Spinal cord (tissue), 10 donors: ENCODE measurements around the gene CCDC83. TPM values are rescaled to one million over a fixed set of nuclear protein-coding genes. Genes with fewer than 3 reads are reported as not detected.

Experiments
- DNase-seq, 6 donors: peaks; one replicate each; pipeline versions ENCODE4 v3.0.0 to v3.0.0-alpha.2; 2013 to 2015; ENCODE audit warnings: low spot score in 6 of 6, low read depth in 4 of 6
- H3K27ac ChIP-seq: one replicate; pipeline ENCODE4 v1.5.1; 2013; ENCODE audit warnings: low read depth, low read length, control low read depth
- H3K27me3 ChIP-seq: one replicate; pipeline ENCODE4 v1.6.1; 2013; ENCODE audit warnings: low read length; ENCODE audit not compliant: control insufficient read depth, insufficient read depth
- H3K36me3 ChIP-seq: one replicate; pipeline ENCODE4 v1.6.1; 2013; ENCODE audit warnings: low read length; ENCODE audit not compliant: control insufficient read depth, insufficient read depth
- H3K4me1 ChIP-seq: one replicate; pipeline ENCODE4 v1.6.1; 2013; ENCODE audit warnings: low read length; ENCODE audit not compliant: control insufficient read depth, insufficient read depth
- H3K4me3 ChIP-seq: one replicate; pipeline ENCODE4 v1.5.1; 2013; ENCODE audit warnings: low read depth, low read length, control low read depth
- H3K9me3 ChIP-seq: one replicate; pipeline ENCODE4 v1.6.1; 2013; ENCODE audit warnings: low read length; ENCODE audit not compliant: control insufficient read depth, insufficient read depth
- WGBS: methylation state at CpG from one replicate; pipeline ENCODE4 v1.1.5; 2013; ENCODE audit warnings: missing lambda C conversion rate; ENCODE audit not compliant: insufficient coverage; 5-methylcytosine and 5-hydroxymethylcytosine counted together
- polyA plus RNA-seq, 2 donors: library from polyadenylated mRNA; unstranded; fragments of 120-200 nt; gene quantifications; one replicate each; pipeline ENCODE4 v1.2.1, GENCODE V29; 2013; ENCODE audit not compliant: insufficient read length in 2 of 2
- total RNA-seq, 2 donors: library from RNA; depleted of rRNA in 1 of 2; stranded (reverse); fragments of 120-200 nt in 1 of 2; fragments of >200 nt in 1 of 2; gene quantifications; one replicate each; pipeline versions ENCODE4 v1.2.3 to v1.2.4, GENCODE V29; 2013 to 2014
- donor health status: healthy.

Gene CCDC83
- total and polyA plus RNA-seq, 4 donors: not detected

GRCh38 chr11:85898456-85898855 lies 43.3 kb downstream of the CCDC83 start:
- no peaks in the 10 kb centered on the region for H3K36me3 ChIP-seq
- WGBS: no CpG with 5 or more reads among the region's 2 CpGs
- no peak overlapping the region for H3K4me3 ChIP-seq
- DNase-seq: no peak
- H3K27me3 ChIP-seq: no peaks in the 10 kb centered on the region
- no peaks in the 10 kb centered on the region for H3K4me1 ChIP-seq
- H3K9me3 ChIP-seq: no peaks in the 10 kb centered on the region
- H3K27ac ChIP-seq: no peak overlapping the region

- 97% methylated on average over 3 of the region's 3 CpGs for WGBS
- Histone ChIP-seq H3K27ac (no peak overlapping the region), H3K4me1 (no peaks in the 10 kb centered on the region), H3K9me3 (no peaks in the 10 kb centered on the region), H3K27me3 (no peaks in the 10 kb centered on the region), H3K36me3 (no peaks in the 10 kb centered on the region), H3K4me3 (no peak overlapping the region)
- DNase-seq: no peak
Observed at GRCh38 chr11:85902353-85902752, 47.2 kb downstream of the CCDC83 start.

GRCh38 chr11:85903406-85903805 lies 48.2 kb downstream of the CCDC83 start:
- H3K9me3 ChIP-seq: no peaks in the 10 kb centered on the region
- 93% methylated on average over 3 of the region's 4 CpGs for WGBS
- no peak overlapping the region for H3K27ac ChIP-seq
- no peak overlapping the region for H3K4me3 ChIP-seq
- H3K36me3 ChIP-seq: no peaks in the 10 kb centered on the region
- no peak for DNase-seq
- no peaks in the 10 kb centered on the region for H3K4me1 ChIP-seq
- no peaks in the 10 kb centered on the region for H3K27me3 ChIP-seq

- DNase-seq: no peak
- H3K27me3 ChIP-seq: no peaks in the 10 kb centered on the region
- no peaks in the 10 kb centered on the region for H3K4me1 ChIP-seq
- no peaks in the 10 kb centered on the region for H3K9me3 ChIP-seq
- no peak overlapping the region for H3K4me3 ChIP-seq
- WGBS: no CpG with 5 or more reads among the region's 3 CpGs
- H3K36me3 ChIP-seq: no peaks in the 10 kb centered on the region
- no peak overlapping the region for H3K27ac ChIP-seq
Observed at GRCh38 chr11:85903811-85904210, 48.6 kb downstream of the CCDC83 start.

GRCh38 chr11:85912414-85912813 lies 57.2 kb downstream of the CCDC83 start:
- 93% methylated on average over 2 of the region's 2 CpGs for WGBS
- DNase-seq: no peak
- Histone ChIP-seq H3K27me3 (no peaks in the 10 kb centered on the region), H3K9me3 (no peaks in the 10 kb centered on the region), H3K36me3 (no peaks in the 10 kb centered on the region), H3K27ac (no peak overlapping the region), H3K4me3 (no peak overlapping the region), H3K4me1 (no peaks in the 10 kb centered on the region)

GRCh38 chr11:85913513-85913912 lies 58.3 kb downstream of the CCDC83 start:
- no peak for DNase-seq
- H3K36me3 ChIP-seq: no peaks in the 10 kb centered on the region
- H3K27ac ChIP-seq: no peak overlapping the region
- H3K4me1 ChIP-seq: no peaks in the 10 kb centered on the region
- H3K27me3 ChIP-seq: no peaks in the 10 kb centered on the region
- no peak overlapping the region for H3K4me3 ChIP-seq
- H3K9me3 ChIP-seq: no peaks in the 10 kb centered on the region

- Histone ChIP-seq H3K27ac (no peak overlapping the region), H3K27me3 (no peaks in the 10 kb centered on the region), H3K9me3 (no peaks in the 10 kb centered on the region), H3K4me3 (no peak overlapping the region), H3K4me1 (no peaks in the 10 kb centered on the region), H3K36me3 (no peaks in the 10 kb centered on the region)
- no peak for DNase-seq
- 83% methylated on average over 1 of the region's 6 CpGs for WGBS
Observed at GRCh38 chr11:85914425-85914824, 59.2 kb downstream of the CCDC83 start.

- Histone ChIP-seq H3K4me1 (no peaks in the 10 kb centered on the region), H3K27ac (no peak overlapping the region), H3K9me3 (no peaks in the 10 kb centered on the region), H3K4me3 (no peak overlapping the region), H3K36me3 (no peaks in the 10 kb centered on the region), H3K27me3 (no peaks in the 10 kb centered on the region)
- peak in 1 of 6 donors; percentile 36 for DNase-seq
- whole genome bisulfite sequencing: no CpG with 5 or more reads among the region's 4 CpGs
Observed at GRCh38 chr11:85918910-85919794, 64.0 kb downstream of the CCDC83 start.

- no peak for DNase-seq
- H3K27ac ChIP-seq: no peak overlapping the region
- H3K9me3 ChIP-seq: no peaks in the 10 kb centered on the region
- no peaks in the 10 kb centered on the region for H3K4me1 ChIP-seq
- no peaks in the 10 kb centered on the region for H3K36me3 ChIP-seq
- WGBS: 100% methylated on average over 1 of the region's 1 CpG
- H3K4me3 ChIP-seq: no peak overlapping the region
- H3K27me3 ChIP-seq: no peaks in the 10 kb centered on the region
Observed at GRCh38 chr11:85922367-85922766, 67.2 kb downstream of the CCDC83 start.

- no peaks in the 10 kb centered on the region for H3K4me1 ChIP-seq
- no peaks in the 10 kb centered on the region for H3K9me3 ChIP-seq
- DNase-seq: no peak
- H3K27me3 ChIP-seq: no peaks in the 10 kb centered on the region
- H3K4me3 ChIP-seq: no peak overlapping the region
- H3K27ac ChIP-seq: no peak overlapping the region
- H3K36me3 ChIP-seq: no peaks in the 10 kb centered on the region
- 88% methylated on average over 1 of the region's 1 CpG for WGBS
Observed at GRCh38 chr11:85923455-85923854, 68.3 kb downstream of the CCDC83 start.
